ENCODE measurements around the gene ZNF227.
"Not testable (repeated sequence)": the region's sequence is repeated elsewhere in the genome, so short reads cannot be mapped to it uniquely, and the experiment has no call there.

Gene ZNF227

GRCh38 chr19:44252332-44252731, 40.0 kb downstream of the ZNF227 start:
- not testable (repeated sequence) for DNase-seq (ENCODE audit: low spot score)

- DNase-seq (ENCODE audit: low spot score): not testable (repeated sequence)
These were observed 41.1 kb downstream of the ZNF227 start for GRCh38 chr19:44253392-44253791.

GRCh38 chr19:44254496-44254895, 42.2 kb downstream of the ZNF227 start:
- no peak for DNase-seq (ENCODE audit: low spot score)

- no peak for DNase-seq (ENCODE audit: low spot score)
These were observed 43.5 kb downstream of the ZNF227 start for GRCh38 chr19:44255705-44256411.

- DNase-seq (ENCODE audit: low spot score): no peak
These were observed 45.8 kb downstream of the ZNF227 start for GRCh38 chr19:44258136-44258535.

GRCh38 chr19:44258835-44259413, 46.6 kb downstream of the ZNF227 start:
- DNase-seq (ENCODE audit: low spot score): no peak

GRCh38 chr19:44260343-44260681, 48.0 kb downstream of the ZNF227 start:
- DNase-seq (ENCODE audit: low spot score): no peak

- DNase-seq (ENCODE audit: low spot score): no peak
These were observed 48.5 kb downstream of the ZNF227 start for GRCh38 chr19:44260695-44261446.

- DNase-seq (ENCODE audit: low spot score): no peak
These were observed 65.0 kb downstream of the ZNF227 start for GRCh38 chr19:44277331-44277730.

- no peak for DNase-seq (ENCODE audit: low spot score)
These were observed 65.9 kb downstream of the ZNF227 start for GRCh38 chr19:44278181-44278690.

- DNase-seq (ENCODE audit: low spot score): no peak
These were observed 68.6 kb downstream of the ZNF227 start for GRCh38 chr19:44280916-44281315.

- DNase-seq (ENCODE audit: low spot score): no peak
These were observed 70.5 kb downstream of the ZNF227 start for GRCh38 chr19:44282846-44283245.

- DNase-seq (ENCODE audit: low spot score): no peak
These were observed 72.6 kb downstream of the ZNF227 start for GRCh38 chr19:44284968-44285367.
